ENCODE results near the gene NAV3.

NAV3 gene

GRCh38 chr12:78055545-78055944 is 224.9 kb downstream of the NAV3 start:
- H3K4me1 ChIP-seq (ENCODE audit: control insufficient read depth in 2 of 2, insufficient read depth in 1 of 2, low read depth in 1 of 2, low read length in 2 of 2) = no peaks in the 10 kb centered on the region
- H3K4me3 ChIP-seq (ENCODE audit: low read length in 2 of 2) = no peak overlapping the region
- no peak overlapping the region for H4K91ac ChIP-seq (ENCODE audit: low read depth, low read length, poor library complexity)
- no peak overlapping the region for H2AFZ ChIP-seq (ENCODE audit: low read length)
- H3K4me2 ChIP-seq (ENCODE audit: insufficient read depth, low read length, poor library complexity, severe bottlenecking) = no peak overlapping the region
- no peaks in the 10 kb centered on the region for H3K27me3 ChIP-seq (ENCODE audit: control insufficient read depth in 3 of 3, insufficient read depth in 3 of 3, low read depth in 1 of 3, low read length in 3 of 3)
- H2AK5ac ChIP-seq (ENCODE audit: low read depth, low read length) = no peak overlapping the region
- H3K27ac ChIP-seq (replicated peaks; ENCODE audit: low read length) = no peak overlapping the region
- H2BK120ac ChIP-seq (ENCODE audit: low read depth, low read length) = no peak overlapping the region
- no peak overlapping the region for H3K9ac ChIP-seq (ENCODE audit: low read depth, low read length, poor library complexity)
- no peak overlapping the region for H2BK5ac ChIP-seq (ENCODE audit: low read length)
- no peak overlapping the region for H3K4ac ChIP-seq (ENCODE audit: low read length)
- H3K14ac ChIP-seq (ENCODE audit: low read length) = no peak overlapping the region
- no peak overlapping the region for H4K8ac ChIP-seq (ENCODE audit: low read depth, low read length)
- no peak overlapping the region for H2BK12ac ChIP-seq (ENCODE audit: low read length)
- no peak for DNase-seq (ENCODE audit: low spot score)
- H3K23ac ChIP-seq (ENCODE audit: low read depth, low read length, poor library complexity) = no peak overlapping the region
- H3K18ac ChIP-seq (ENCODE audit: low read length) = no peak overlapping the region
- H3K79me1 ChIP-seq (ENCODE audit: low read depth, low read length) = no peaks in the 10 kb centered on the region
- H3K9me3 ChIP-seq (replicated peaks in 1 of 2; ENCODE audit: control insufficient read depth in 2 of 2, insufficient read depth in 1 of 2, low read depth in 1 of 2, low read length in 2 of 2) = peaks cover 0 to 3% of the 10 kb centered on the region in 2 donors
- H2BK15ac ChIP-seq (ENCODE audit: low read length) = no peak overlapping the region
- no peaks in the 10 kb centered on the region for H3K36me3 ChIP-seq (replicated peaks in 1 of 2; ENCODE audit: control insufficient read depth in 2 of 2, insufficient read depth in 2 of 2, low read length in 2 of 2)

- Histone ChIP-seq H3K27me3 (ENCODE audit: control insufficient read depth in 3 of 3, insufficient read depth in 3 of 3, low read depth in 1 of 3, low read length in 3 of 3) (no peaks in the 10 kb centered on the region), H3K9me3 (replicated peaks in 1 of 2; ENCODE audit: control insufficient read depth in 2 of 2, insufficient read depth in 1 of 2, low read depth in 1 of 2, low read length in 2 of 2) (no peaks in the 10 kb centered on the region), H2BK5ac (ENCODE audit: low read length) (no peak overlapping the region), H3K18ac (ENCODE audit: low read length) (no peak overlapping the region), H3K27ac (replicated peaks; ENCODE audit: low read length) (no peak overlapping the region), H3K79me1 (ENCODE audit: low read depth, low read length) (no peaks in the 10 kb centered on the region), H2BK12ac (ENCODE audit: low read length) (no peak overlapping the region), H2BK15ac (ENCODE audit: low read length) (no peak overlapping the region), H2AFZ (ENCODE audit: low read length) (no peak overlapping the region), H4K8ac (ENCODE audit: low read depth, low read length) (no peak overlapping the region), H2AK5ac (ENCODE audit: low read depth, low read length) (no peak overlapping the region), H3K4me3 (ENCODE audit: low read length in 2 of 2) (no peak overlapping the region), H3K9ac (ENCODE audit: low read depth, low read length, poor library complexity) (no peak overlapping the region), H2BK120ac (ENCODE audit: low read depth, low read length) (no peak overlapping the region), H3K14ac (ENCODE audit: low read length) (no peak overlapping the region), H3K4ac (ENCODE audit: low read length) (no peak overlapping the region), H3K36me3 (replicated peaks in 1 of 2; ENCODE audit: control insufficient read depth in 2 of 2, insufficient read depth in 2 of 2, low read length in 2 of 2) (no peaks in the 10 kb centered on the region), H3K4me2 (ENCODE audit: insufficient read depth, low read length, poor library complexity, severe bottlenecking) (no peak overlapping the region), H4K91ac (ENCODE audit: low read depth, low read length, poor library complexity) (no peak overlapping the region), H3K23ac (ENCODE audit: low read depth, low read length, poor library complexity) (no peak overlapping the region), H3K4me1 (ENCODE audit: control insufficient read depth in 2 of 2, insufficient read depth in 1 of 2, low read depth in 1 of 2, low read length in 2 of 2) (no peaks in the 10 kb centered on the region)
- no peak for DNase-seq (ENCODE audit: low spot score)
- no CpG with 5 or more reads among the region's 1 CpG for WGBS, 2 donors (ENCODE audit: extremely low coverage in 2 of 2, insufficient read length in 2 of 2, insufficient replicate concordance in 1 of 2)
These were observed 226.4 kb downstream of the NAV3 start for GRCh38 chr12:78057075-78057474.

GRCh38 chr12:78060186-78060585 is 229.5 kb downstream of the NAV3 start:
- Histone ChIP-seq H2BK120ac (ENCODE audit: low read depth, low read length) (no peak overlapping the region), H3K79me1 (ENCODE audit: low read depth, low read length) (no peaks in the 10 kb centered on the region), H3K4ac (ENCODE audit: low read length) (no peak overlapping the region), H3K9me3 (replicated peaks in 1 of 2; ENCODE audit: control insufficient read depth in 2 of 2, insufficient read depth in 1 of 2, low read depth in 1 of 2, low read length in 2 of 2) (no peaks in the 10 kb centered on the region), H3K27ac (replicated peaks; ENCODE audit: low read length) (no peak overlapping the region), H3K4me1 (ENCODE audit: control insufficient read depth in 2 of 2, insufficient read depth in 1 of 2, low read depth in 1 of 2, low read length in 2 of 2) (peaks cover 0 to 10% of the 10 kb centered on the region in 2 donors), H4K91ac (ENCODE audit: low read depth, low read length, poor library complexity) (no peak overlapping the region), H3K23ac (ENCODE audit: low read depth, low read length, poor library complexity) (no peak overlapping the region), H2BK15ac (ENCODE audit: low read length) (no peak overlapping the region), H3K18ac (ENCODE audit: low read length) (no peak overlapping the region), H2BK12ac (ENCODE audit: low read length) (no peak overlapping the region), H4K8ac (ENCODE audit: low read depth, low read length) (no peak overlapping the region), H3K14ac (ENCODE audit: low read length) (no peak overlapping the region), H3K4me3 (ENCODE audit: low read length in 2 of 2) (no peak overlapping the region), H3K27me3 (ENCODE audit: control insufficient read depth in 3 of 3, insufficient read depth in 3 of 3, low read depth in 1 of 3, low read length in 3 of 3) (no peaks in the 10 kb centered on the region), H2AK5ac (ENCODE audit: low read depth, low read length) (no peak overlapping the region), H3K36me3 (replicated peaks in 1 of 2; ENCODE audit: control insufficient read depth in 2 of 2, insufficient read depth in 2 of 2, low read length in 2 of 2) (no peaks in the 10 kb centered on the region), H2AFZ (ENCODE audit: low read length) (no peak overlapping the region), H3K9ac (ENCODE audit: low read depth, low read length, poor library complexity) (no peak overlapping the region), H3K4me2 (ENCODE audit: insufficient read depth, low read length, poor library complexity, severe bottlenecking) (no peak overlapping the region), H2BK5ac (ENCODE audit: low read length) (no peak overlapping the region)
- no peak for DNase-seq (ENCODE audit: low spot score)
- no CpG with 5 or more reads among the region's 1 CpG for WGBS, 2 donors (ENCODE audit: extremely low coverage in 2 of 2, insufficient read length in 2 of 2, insufficient replicate concordance in 1 of 2)

GRCh38 chr12:78062786-78063185 is 232.1 kb downstream of the NAV3 start:
- no peak overlapping the region for H2BK120ac ChIP-seq (ENCODE audit: low read depth, low read length)
- no peak overlapping the region for H3K4me3 ChIP-seq (ENCODE audit: low read length in 2 of 2)
- no peak overlapping the region for H3K4me2 ChIP-seq (ENCODE audit: insufficient read depth, low read length, poor library complexity, severe bottlenecking)
- no peak overlapping the region for H2AFZ ChIP-seq (ENCODE audit: low read length)
- no peak overlapping the region for H2AK5ac ChIP-seq (ENCODE audit: low read depth, low read length)
- H4K91ac ChIP-seq (ENCODE audit: low read depth, low read length, poor library complexity) = no peak overlapping the region
- no peak overlapping the region for H3K9ac ChIP-seq (ENCODE audit: low read depth, low read length, poor library complexity)
- H3K4ac ChIP-seq (ENCODE audit: low read length) = no peak overlapping the region
- H2BK5ac ChIP-seq (ENCODE audit: low read length) = no peak overlapping the region
- no peak overlapping the region for H3K23ac ChIP-seq (ENCODE audit: low read depth, low read length, poor library complexity)
- no peaks in the 10 kb centered on the region for H3K9me3 ChIP-seq (replicated peaks in 1 of 2; ENCODE audit: control insufficient read depth in 2 of 2, insufficient read depth in 1 of 2, low read depth in 1 of 2, low read length in 2 of 2)
- no peak overlapping the region for H4K8ac ChIP-seq (ENCODE audit: low read depth, low read length)
- no peaks in the 10 kb centered on the region for H3K27me3 ChIP-seq (ENCODE audit: control insufficient read depth in 3 of 3, insufficient read depth in 3 of 3, low read depth in 1 of 3, low read length in 3 of 3)
- no peak overlapping the region for H2BK12ac ChIP-seq (ENCODE audit: low read length)
- H3K27ac ChIP-seq (replicated peaks; ENCODE audit: low read length) = no peak overlapping the region
- H3K14ac ChIP-seq (ENCODE audit: low read length) = no peak overlapping the region
- peaks cover 0 to 10% of the 10 kb centered on the region in 2 donors for H3K4me1 ChIP-seq (ENCODE audit: control insufficient read depth in 2 of 2, insufficient read depth in 1 of 2, low read depth in 1 of 2, low read length in 2 of 2)
- H3K79me1 ChIP-seq (ENCODE audit: low read depth, low read length) = no peaks in the 10 kb centered on the region
- no peak for DNase-seq (ENCODE audit: low spot score)
- no peak overlapping the region for H3K18ac ChIP-seq (ENCODE audit: low read length)
- no peak overlapping the region for H2BK15ac ChIP-seq (ENCODE audit: low read length)
- H3K36me3 ChIP-seq (replicated peaks in 1 of 2; ENCODE audit: control insufficient read depth in 2 of 2, insufficient read depth in 2 of 2, low read length in 2 of 2) = no peaks in the 10 kb centered on the region

All from neuronal stem cell (in vitro differentiated cells).